Measurements from ENCODE around the gene VGF. TPM values are rescaled to one million over a fixed set of nuclear protein-coding genes. Genes with fewer than 3 reads are reported as not detected.
A peak's percentile ranks its signal among the peaks of the same experiment; 100 is the strongest.
"Not testable (repeated sequence)": the region's sequence is repeated elsewhere in the genome, so short reads cannot be mapped to it uniquely, and the experiment has no call there.

Gene VGF
- polyA plus RNA-seq, 1 experiment: 0.16 TPM

DNA sequence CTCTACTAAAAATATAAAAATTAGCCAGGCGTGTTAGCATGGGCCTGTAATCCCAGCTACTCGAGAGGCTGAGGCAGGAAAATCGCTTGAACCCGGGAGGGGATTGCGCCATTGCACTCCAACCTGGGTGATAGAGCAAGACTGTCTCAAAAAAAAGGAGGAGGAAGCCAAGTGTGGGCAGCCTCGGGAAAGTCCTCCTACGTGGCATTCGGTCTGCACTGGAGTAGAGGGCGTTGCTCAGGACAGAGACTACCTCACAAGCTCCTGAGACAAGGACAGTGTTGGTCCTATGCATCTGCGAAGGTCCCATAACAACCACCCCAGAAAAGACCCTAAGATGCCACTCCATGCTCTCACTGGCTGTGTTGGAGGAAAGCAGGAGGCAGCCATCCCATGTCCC is 48.5 kb downstream of the VGF start:
- ChIA-PET CTCF (interaction anchor here (0.7 to 1.4 kb wide), 2 partner anchors 27 to 1182 kb away, joined by 4 read pairs; no protein-coding TSS in a partner anchor), POLR2A (interaction anchor here (0.8 to 3.0 kb wide), 4 partner anchors 10 to 21 kb away, joined by 4 to 24 read pairs (median 11); partner anchors contain the start of gene SERPINE1)
- H3K9me3 ChIP-seq (ENCODE audit: control insufficient read depth, insufficient read depth, low read length): no peaks in the 10 kb centered on the region
- DNase-seq (ENCODE audit: low read depth, low spot score): no peak
- TF ChIP-seq, protein P1, sequence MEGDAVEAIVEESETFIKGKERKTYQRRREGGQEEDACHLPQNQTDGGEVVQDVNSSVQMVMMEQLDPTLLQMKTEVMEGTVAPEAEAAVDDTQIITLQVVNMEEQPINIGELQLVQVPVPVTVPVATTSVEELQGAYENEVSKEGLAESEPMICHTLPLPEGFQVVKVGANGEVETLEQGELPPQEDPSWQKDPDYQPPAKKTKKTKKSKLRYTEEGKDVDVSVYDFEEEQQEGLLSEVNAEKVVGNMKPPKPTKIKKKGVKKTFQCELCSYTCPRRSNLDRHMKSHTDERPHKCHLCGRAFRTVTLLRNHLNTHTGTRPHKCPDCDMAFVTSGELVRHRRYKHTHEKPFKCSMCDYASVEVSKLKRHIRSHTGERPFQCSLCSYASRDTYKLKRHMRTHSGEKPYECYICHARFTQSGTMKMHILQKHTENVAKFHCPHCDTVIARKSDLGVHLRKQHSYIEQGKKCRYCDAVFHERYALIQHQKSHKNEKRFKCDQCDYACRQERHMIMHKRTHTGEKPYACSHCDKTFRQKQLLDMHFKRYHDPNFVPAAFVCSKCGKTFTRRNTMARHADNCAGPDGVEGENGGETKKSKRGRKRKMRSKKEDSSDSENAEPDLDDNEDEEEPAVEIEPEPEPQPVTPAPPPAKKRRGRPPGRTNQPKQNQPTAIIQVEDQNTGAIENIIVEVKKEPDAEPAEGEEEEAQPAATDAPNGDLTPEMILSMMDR (IDR thresholded peaks at IDR 0.05; ENCODE audit: low read depth, low read length): no peak
- peak overlapping the region; percentile 80 for H3K27ac ChIP-seq (ENCODE audit: low read depth, low read length)
- no peak overlapping the region for H3K4me3 ChIP-seq (ENCODE audit: low read depth, low read length)
- H3K27me3 ChIP-seq (ENCODE audit: control insufficient read depth, insufficient read depth, low read length): no peaks in the 10 kb centered on the region

DNA sequence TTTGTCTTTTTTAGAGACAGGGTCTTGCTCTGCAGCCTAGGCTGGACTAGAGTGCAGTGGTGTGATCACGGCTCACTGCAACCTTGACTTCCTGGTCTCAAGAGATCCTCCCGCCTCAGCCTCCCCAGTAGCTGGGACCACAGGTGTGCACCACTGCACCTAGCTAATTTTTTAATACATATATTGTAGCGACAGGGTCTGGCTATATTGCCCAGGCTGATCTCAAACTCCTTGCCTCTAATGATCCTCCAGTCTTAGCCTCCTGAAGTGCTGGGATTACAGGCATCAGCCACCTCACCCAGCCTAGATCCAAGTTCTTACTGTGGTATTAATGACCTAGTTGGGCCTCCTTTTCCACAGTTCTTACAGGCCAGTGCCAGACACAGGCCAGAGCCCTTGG is 50.2 kb downstream of the VGF start:
- no peak overlapping the region for H3K4me3 ChIP-seq (ENCODE audit: low read depth, low read length)
- TF ChIP-seq, protein P1 (IDR thresholded peaks at IDR 0.05; ENCODE audit: low read depth, low read length): no peak
- CTCF ChIA-PET: interaction anchor here (0.7 kb wide), 1 partner anchor 57 kb away, joined by 3 read pairs; no protein-coding TSS in a partner anchor
- DNase-seq (ENCODE audit: low read depth, low spot score): no peak
- H3K27ac ChIP-seq (ENCODE audit: low read depth, low read length): peak overlapping the region; percentile 52
- H3K9me3 ChIP-seq (ENCODE audit: control insufficient read depth, insufficient read depth, low read length): no peaks in the 10 kb centered on the region
- H3K27me3 ChIP-seq (ENCODE audit: control insufficient read depth, insufficient read depth, low read length): no peaks in the 10 kb centered on the region
- POLR2A ChIA-PET: no interaction called here

DNA sequence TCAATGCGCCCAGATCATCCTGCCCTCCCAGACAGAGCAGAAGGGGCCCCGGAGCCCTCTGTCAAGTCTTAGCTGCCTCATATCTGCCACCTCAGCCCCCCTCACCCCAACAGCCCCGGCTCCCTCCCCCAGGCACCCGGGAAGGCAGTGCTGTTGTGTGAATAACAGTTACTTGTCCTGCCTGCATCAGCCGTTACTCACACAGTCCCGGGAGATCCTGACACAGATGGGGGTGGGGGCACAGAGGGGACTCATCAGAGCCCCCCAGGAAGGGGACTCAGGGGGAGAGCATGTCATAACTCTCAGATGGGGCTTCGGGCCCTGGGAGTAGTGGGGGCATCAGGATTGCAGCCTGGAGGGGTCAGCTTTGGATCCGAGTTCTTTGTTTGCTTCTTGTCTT is 50.9 kb downstream of the VGF start:
- ChIA-PET POLR2A (no interaction called here), CTCF (interaction anchor here (0.7 to 1.2 kb wide), 3 partner anchors 19 to 56 kb away, joined by 3 to 5 read pairs (median 3); no protein-coding TSS in a partner anchor)
- TF ChIP-seq, protein P1 (IDR thresholded peaks at IDR 0.05; ENCODE audit: low read depth, low read length): no peak
- DNase-seq (ENCODE audit: low read depth, low spot score): no peak
- no peaks in the 10 kb centered on the region for H3K9me3 ChIP-seq (ENCODE audit: control insufficient read depth, insufficient read depth, low read length)
- H3K4me3 ChIP-seq (ENCODE audit: low read depth, low read length): no peak overlapping the region
- H3K27ac ChIP-seq (ENCODE audit: low read depth, low read length): peak overlapping the region; percentile 21
- no peaks in the 10 kb centered on the region for H3K27me3 ChIP-seq (ENCODE audit: control insufficient read depth, insufficient read depth, low read length)

DNA sequence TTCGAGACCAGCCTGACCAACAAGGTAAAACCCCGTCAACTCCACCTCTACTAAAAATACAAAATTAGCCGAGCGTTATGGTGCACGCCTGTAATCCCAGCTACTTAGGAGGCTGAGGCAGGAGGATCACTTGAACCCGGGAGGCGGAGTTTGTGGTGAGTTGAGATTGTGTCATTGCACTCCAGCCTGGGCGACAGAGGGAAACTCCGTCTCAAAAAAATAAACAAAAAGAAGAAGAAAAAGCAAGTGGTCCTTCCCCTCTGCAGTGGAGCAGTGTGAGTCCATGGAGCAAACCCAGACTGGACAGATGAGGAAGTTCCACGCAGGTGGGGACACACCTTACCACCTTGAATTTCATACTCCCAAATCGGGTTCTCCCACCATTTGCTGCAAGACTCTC is 51.5 kb downstream of the VGF start:
- TF ChIP-seq, protein P1 (IDR thresholded peaks at IDR 0.05; ENCODE audit: low read depth, low read length): no peak
- Histone ChIP-seq H3K27ac (ENCODE audit: low read depth, low read length) (no peak overlapping the region), H3K4me3 (ENCODE audit: low read depth, low read length) (no peak overlapping the region), H3K27me3 (ENCODE audit: control insufficient read depth, insufficient read depth, low read length) (no peaks in the 10 kb centered on the region), H3K9me3 (ENCODE audit: control insufficient read depth, insufficient read depth, low read length) (no peaks in the 10 kb centered on the region)
- CTCF ChIA-PET: interaction anchor here (1.1 to 1.2 kb wide), 2 partner anchors 19 to 30 kb away, joined by 3 to 5 read pairs; no protein-coding TSS in a partner anchor
- no peak for DNase-seq (ENCODE audit: low read depth, low spot score)
- POLR2A ChIA-PET: no interaction called here

DNA sequence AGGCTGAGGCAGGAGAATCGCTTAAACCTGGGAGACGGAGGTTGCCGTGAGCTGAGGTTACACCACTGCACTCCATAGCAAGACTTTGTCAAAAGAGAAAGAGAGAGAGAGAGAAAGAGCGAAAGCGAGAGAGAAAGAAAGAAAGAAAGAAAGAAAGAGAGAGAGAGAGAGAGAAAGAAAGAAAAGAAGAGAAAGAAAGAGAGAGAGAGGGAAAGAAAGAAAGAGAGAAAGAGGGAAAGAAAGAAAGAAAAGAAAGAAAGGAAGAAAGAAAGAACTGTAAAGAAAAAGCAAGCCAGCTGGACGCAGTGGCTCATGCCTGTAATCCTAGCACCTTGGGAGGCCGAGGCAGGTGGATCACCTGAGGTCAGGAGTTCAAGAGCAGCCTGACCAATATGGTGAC is 52.2 kb downstream of the VGF start:
- POLR2A ChIA-PET; H3K9me3 ChIP-seq (ENCODE audit: control insufficient read depth, insufficient read depth, low read length); H3K4me3 ChIP-seq (ENCODE audit: low read depth, low read length); DNase-seq (ENCODE audit: low read depth, low spot score); H3K27ac ChIP-seq (ENCODE audit: low read depth, low read length); H3K27me3 ChIP-seq (ENCODE audit: control insufficient read depth, insufficient read depth, low read length): not testable (repeated sequence)
- CTCF ChIA-PET: interaction anchor here (1.1 to 1.2 kb wide), 2 partner anchors 18 to 31 kb away, joined by 3 to 5 read pairs; no protein-coding TSS in a partner anchor

Small RNA genes within 50 kb of the gene (small RNA-seq; reads per million reads assigned to genes)
- not detected for gene MIR4653 (ENCODE audit: insufficient read length, low read depth)

Other genes starting within 250 kb of the VGF start
- not detected in 2 replicates for gene MUC3A, start 216.0 kb downstream of the VGF start, polyA plus RNA-seq (2011; rRNA removed)
- gene MUC12, start 196.0 kb downstream of the VGF start, polyA plus RNA-seq (2011; rRNA removed): 1.8 and 2.8 TPM in 2 replicates
- gene MUC17, start 145.5 kb downstream of the VGF start, polyA plus RNA-seq (2011; rRNA removed): not detected in 2 replicates
- 4.0 and 5.3 TPM in 2 replicates for gene TRIM56, start 80.1 kb downstream of the VGF start, polyA plus RNA-seq (2011; rRNA removed)
- 356 and 417 TPM in 2 replicates for gene SERPINE1, start 38.5 kb downstream of the VGF start, polyA plus RNA-seq (2011; rRNA removed)
- gene AP1S1, start 11.1 kb downstream of the VGF start, polyA plus RNA-seq (2011; rRNA removed): 197 and 227 TPM in 2 replicates
- gene NAT16, start 14.7 kb upstream of the VGF start, polyA plus RNA-seq (2011; rRNA removed): 0.02 and 0.05 TPM in 2 replicates
- gene MOGAT3, start 35.5 kb upstream of the VGF start, polyA plus RNA-seq (2011; rRNA removed): not detected in 2 replicates
- gene PLOD3, start 52.0 kb upstream of the VGF start, polyA plus RNA-seq (2011; rRNA removed): 60.6 and 86.9 TPM in 2 replicates
- 36.0 and 46.2 TPM in 2 replicates for gene ZNHIT1, start 52.6 kb upstream of the VGF start, polyA plus RNA-seq (2011; rRNA removed)
- 3.0 and 3.3 TPM in 2 replicates for gene CLDN15, start 72.2 kb upstream of the VGF start, polyA plus RNA-seq (2011; rRNA removed)
- gene FIS1, start 79.5 kb upstream of the VGF start, polyA plus RNA-seq (2011; rRNA removed): 170 and 198 TPM in 2 replicates
- 42.5 and 47.4 TPM in 2 replicates for gene IFT22, start 156.2 kb upstream of the VGF start, polyA plus RNA-seq (2011; rRNA removed)
- 0.06 TPM in 1 of 2 replicates, not detected in the other for gene COL26A1, start 197.3 kb upstream of the VGF start, polyA plus RNA-seq (2011; rRNA removed)

All from AG04450 (cell line).